ENCODE data around the gene GDPGP1.
"Not testable (repeated sequence)": the region's sequence is repeated elsewhere in the genome, so short reads cannot be mapped to it uniquely, and the experiment has no call there.

GDPGP1 gene

GRCh38 chr15:90259524-90259923 lies 25.5 kb downstream of the GDPGP1 start:
- DNase-seq: no peak

GRCh38 chr15:90260731-90261130 lies 26.7 kb downstream of the GDPGP1 start:
- DNase-seq: not testable (repeated sequence)

- no peak for DNase-seq
Measured at GRCh38 chr15:90261811-90262210, 27.8 kb downstream of the GDPGP1 start.

- DNase-seq: no peak
Measured at GRCh38 chr15:90262426-90262825, 28.4 kb downstream of the GDPGP1 start.

GRCh38 chr15:90264671-90265070 lies 30.7 kb downstream of the GDPGP1 start:
- peak in 2 of 56 donors; percentile 16 to 41 for DNase-seq

GRCh38 chr15:90265271-90266060 lies 31.5 kb downstream of the GDPGP1 start, which contains the start of gene NGRN:
TSS of gene NGRN (plus strand) at chr15:90265672. CDS start at chr15:90265713, 41 bp downstream.
- peak; percentile 8 to 97 (median 91) for DNase-seq

GRCh38 chr15:90266061-90266431 lies 32.0 kb downstream of the GDPGP1 start:
- peak in 31 of 56 donors; percentile 8 to 77 (median 46) for DNase-seq

- DNase-seq: peak in 5 of 56 donors; percentile 4 to 22 (median 6)
Measured at GRCh38 chr15:90266485-90266884, 32.5 kb downstream of the GDPGP1 start.

GRCh38 chr15:90268415-90268814 lies 34.4 kb downstream of the GDPGP1 start:
- DNase-seq: no peak

- DNase-seq: no peak
Measured at GRCh38 chr15:90270502-90271150, 36.6 kb downstream of the GDPGP1 start.

GRCh38 chr15:90271459-90272166 lies 37.6 kb downstream of the GDPGP1 start:
- no peak for DNase-seq

GRCh38 chr15:90278467-90278866 lies 44.5 kb downstream of the GDPGP1 start:
- DNase-seq: not testable (repeated sequence)

- DNase-seq: not testable (repeated sequence)
Measured at GRCh38 chr15:90280743-90281142, 46.7 kb downstream of the GDPGP1 start.

GRCh38 chr15:90281637-90282036 lies 47.6 kb downstream of the GDPGP1 start:
- DNase-seq: not testable (repeated sequence)

- DNase-seq: no peak
Measured at GRCh38 chr15:90286678-90287077, 52.7 kb downstream of the GDPGP1 start.

GRCh38 chr15:90287101-90287500 lies 53.1 kb downstream of the GDPGP1 start:
- DNase-seq: no peak

- DNase-seq: no peak
Measured at GRCh38 chr15:90287946-90288345, 53.9 kb downstream of the GDPGP1 start.

- DNase-seq: peak in 1 of 56 donors; percentile 7
Measured at GRCh38 chr15:90291679-90292356, 57.8 kb downstream of the GDPGP1 start.

- DNase-seq: peak in 41 of 56 donors; percentile 14 to 77 (median 36)
Measured at GRCh38 chr15:90293040-90293810, 59.2 kb downstream of the GDPGP1 start.

- no peak for DNase-seq
Measured at GRCh38 chr15:90294159-90294558, 60.1 kb downstream of the GDPGP1 start.

Data from nucleus accumbens (tissue), 56 donors.